ENCODE data around the gene OGDH. TPM values are rescaled to one million over a fixed set of nuclear protein-coding genes. Genes with fewer than 3 reads are reported as not detected.

OGDH gene
- total and polyA plus RNA-seq, 9 donors, result 24.4 to 84.6 (median 57.7) TPM

DNA sequence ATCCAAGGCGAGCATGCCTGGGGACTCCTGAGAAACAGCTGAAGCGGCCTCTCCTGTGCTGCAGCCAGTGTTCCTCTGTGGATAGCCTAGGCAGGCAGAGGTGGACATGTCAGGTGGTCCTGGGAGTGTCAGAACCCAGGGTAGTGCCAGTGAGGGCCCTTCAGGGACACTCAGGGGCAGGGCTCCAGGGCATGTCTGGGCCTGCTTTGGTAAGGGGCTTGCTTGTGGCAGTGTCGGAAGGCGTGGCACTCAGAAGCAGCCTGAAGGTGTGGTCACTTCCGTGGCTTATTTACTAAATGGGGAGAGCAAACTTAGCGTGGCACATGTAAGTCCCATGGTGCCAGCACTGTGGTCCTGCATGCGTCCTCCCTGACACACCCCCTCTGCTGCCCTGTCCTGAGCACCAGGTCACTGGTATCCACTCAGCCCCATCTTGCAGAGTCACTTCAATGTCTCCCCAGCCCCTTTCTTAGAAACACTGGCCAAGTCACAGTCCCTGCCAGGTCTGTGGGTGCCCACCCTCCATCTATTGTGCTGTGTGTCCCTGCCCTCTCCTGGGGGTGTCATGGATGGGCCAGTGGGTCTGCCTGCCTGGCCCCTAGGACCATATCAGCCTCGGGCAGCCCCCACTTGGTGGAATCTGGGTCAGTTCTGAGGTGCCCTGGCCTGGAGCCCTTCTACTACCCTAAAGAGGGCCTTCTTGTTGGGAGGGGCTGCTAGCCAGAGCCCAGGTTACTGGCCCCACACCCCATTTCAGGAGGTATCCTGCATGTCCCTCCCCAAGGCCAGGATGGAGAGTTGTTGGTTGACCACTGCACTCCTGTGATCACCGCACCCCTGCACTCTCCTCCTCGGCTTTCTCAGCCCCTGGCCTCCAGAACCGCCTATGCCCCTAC lies 148.6 kb downstream of the OGDH start:
- H3K4me1 ChIP-seq (ENCODE audit: insufficient read depth), result peaks cover 12% of the 10 kb centered on the region
- H3K9me3 ChIP-seq, result no peaks in the 10 kb centered on the region
- no peak overlapping the region for H3K4me3 ChIP-seq
- WGBS, 3 donors, result 88 to 92% (median 91%) methylated on average over 11 of the region's 11 CpGs
- intact Hi-C loops (cut with DNase I), result loop anchor here in 1 of 4 donors (10.0 kb wide), 1 partner anchor 170 kb away; the partner anchor contains the start of gene TMED4
- DNase-seq, result no peak
- TF ChIP-seq, protein P1, sequence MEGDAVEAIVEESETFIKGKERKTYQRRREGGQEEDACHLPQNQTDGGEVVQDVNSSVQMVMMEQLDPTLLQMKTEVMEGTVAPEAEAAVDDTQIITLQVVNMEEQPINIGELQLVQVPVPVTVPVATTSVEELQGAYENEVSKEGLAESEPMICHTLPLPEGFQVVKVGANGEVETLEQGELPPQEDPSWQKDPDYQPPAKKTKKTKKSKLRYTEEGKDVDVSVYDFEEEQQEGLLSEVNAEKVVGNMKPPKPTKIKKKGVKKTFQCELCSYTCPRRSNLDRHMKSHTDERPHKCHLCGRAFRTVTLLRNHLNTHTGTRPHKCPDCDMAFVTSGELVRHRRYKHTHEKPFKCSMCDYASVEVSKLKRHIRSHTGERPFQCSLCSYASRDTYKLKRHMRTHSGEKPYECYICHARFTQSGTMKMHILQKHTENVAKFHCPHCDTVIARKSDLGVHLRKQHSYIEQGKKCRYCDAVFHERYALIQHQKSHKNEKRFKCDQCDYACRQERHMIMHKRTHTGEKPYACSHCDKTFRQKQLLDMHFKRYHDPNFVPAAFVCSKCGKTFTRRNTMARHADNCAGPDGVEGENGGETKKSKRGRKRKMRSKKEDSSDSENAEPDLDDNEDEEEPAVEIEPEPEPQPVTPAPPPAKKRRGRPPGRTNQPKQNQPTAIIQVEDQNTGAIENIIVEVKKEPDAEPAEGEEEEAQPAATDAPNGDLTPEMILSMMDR (IDR thresholded peaks at IDR 0.05), result no peak
- TF ChIP-seq POLR2A (IDR thresholded peaks at IDR 0.05) (no peak), EP300 (IDR thresholded peaks at IDR 0.05) (no peak)
- no peaks in the 10 kb centered on the region for H3K36me3 ChIP-seq
- H3K27me3 ChIP-seq, result no peaks in the 10 kb centered on the region
- H3K27ac ChIP-seq, result no peak overlapping the region

DNA sequence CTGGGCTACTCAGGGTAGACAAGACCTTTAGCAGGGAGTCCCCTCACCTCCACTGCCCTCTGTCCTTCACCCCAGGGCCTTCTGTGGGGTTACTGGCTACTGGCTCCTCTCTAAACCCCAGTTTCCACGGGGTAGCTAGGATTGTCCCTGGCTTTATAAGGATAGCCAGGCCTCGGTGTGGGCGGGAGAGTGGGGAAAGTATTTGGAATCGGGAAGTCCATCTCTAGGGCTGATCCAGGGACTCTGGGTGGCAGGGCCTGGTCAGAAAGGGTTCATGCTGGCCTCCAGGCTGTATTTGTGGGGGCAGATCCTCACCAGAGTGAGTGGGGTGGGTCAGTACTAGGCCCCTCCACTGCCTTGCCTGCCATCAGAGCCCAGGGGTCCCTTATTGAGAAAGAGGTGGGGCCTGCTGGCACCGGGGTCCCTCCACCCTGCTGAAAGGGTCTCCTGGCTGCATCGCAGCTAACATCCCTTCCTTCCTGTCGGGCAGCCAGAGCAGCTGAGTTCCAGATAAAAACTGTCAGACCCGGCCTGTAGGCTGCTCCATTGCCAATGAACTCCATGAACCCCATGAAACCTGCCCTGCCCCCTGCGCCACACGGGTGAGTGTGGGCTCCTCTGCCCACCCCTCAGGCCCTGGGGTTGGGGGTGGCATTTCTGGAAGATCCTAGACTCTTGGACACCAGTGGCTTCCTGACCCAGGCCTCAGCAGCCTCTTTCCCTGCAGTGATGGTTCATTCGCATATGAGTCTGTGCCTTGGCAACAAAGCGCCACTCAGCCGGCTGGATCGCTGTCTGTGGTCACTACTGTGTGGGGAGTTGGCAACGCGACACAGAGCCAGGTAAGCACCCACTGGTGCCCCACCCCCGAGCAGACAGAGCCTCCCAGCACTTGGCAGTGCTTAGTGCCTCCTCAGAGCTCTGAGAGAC lies 149.5 kb downstream of the OGDH start:
- no peak overlapping the region for H3K27ac ChIP-seq
- TF ChIP-seq, protein P1 (IDR thresholded peaks at IDR 0.05), result no peak
- no peak for TF ChIP-seq POLR2A (IDR thresholded peaks at IDR 0.05)
- TF ChIP-seq EP300 (IDR thresholded peaks at IDR 0.05), result no peak
- H3K4me1 ChIP-seq (ENCODE audit: insufficient read depth), result peaks cover 6% of the 10 kb centered on the region
- no peaks in the 10 kb centered on the region for H3K27me3 ChIP-seq
- no peak overlapping the region for H3K4me3 ChIP-seq
- no peaks in the 10 kb centered on the region for H3K9me3 ChIP-seq
- DNase-seq, result peak in 1 of 5 donors; percentile 40
- intact Hi-C loops (cut with DNase I), result loop anchor here in 1 of 4 donors (10.0 kb wide), 1 partner anchor 171 kb away; the partner anchor contains the start of gene TMED4
- no peaks in the 10 kb centered on the region for H3K36me3 ChIP-seq
- 53 to 61% (median 53%) methylated on average over 17 of the region's 17 CpGs for WGBS, 3 donors

GRCh38 chr7:44756904-44757303 lies 150.5 kb downstream of the OGDH start:
- no peak overlapping the region for H3K27ac ChIP-seq
- 78 to 88% (median 79%) methylated on average over 12 of the region's 12 CpGs for WGBS, 3 donors
- no peak for TF ChIP-seq EP300 (IDR thresholded peaks at IDR 0.05)
- TF ChIP-seq, protein P1 (IDR thresholded peaks at IDR 0.05), result no peak
- TF ChIP-seq POLR2A (IDR thresholded peaks at IDR 0.05), result no peak
- no peak overlapping the region for H3K4me3 ChIP-seq
- DNase-seq, result no peak
- H3K4me1 ChIP-seq (ENCODE audit: insufficient read depth), result peaks cover 6% of the 10 kb centered on the region
- intact Hi-C loops (cut with DNase I), result loop anchor here in 1 of 4 donors (10.0 kb wide), 1 partner anchor 172 kb away; the partner anchor contains the start of gene TMED4
- no peaks in the 10 kb centered on the region for H3K27me3 ChIP-seq
- no peaks in the 10 kb centered on the region for H3K9me3 ChIP-seq
- H3K36me3 ChIP-seq, result no peaks in the 10 kb centered on the region

DNA sequence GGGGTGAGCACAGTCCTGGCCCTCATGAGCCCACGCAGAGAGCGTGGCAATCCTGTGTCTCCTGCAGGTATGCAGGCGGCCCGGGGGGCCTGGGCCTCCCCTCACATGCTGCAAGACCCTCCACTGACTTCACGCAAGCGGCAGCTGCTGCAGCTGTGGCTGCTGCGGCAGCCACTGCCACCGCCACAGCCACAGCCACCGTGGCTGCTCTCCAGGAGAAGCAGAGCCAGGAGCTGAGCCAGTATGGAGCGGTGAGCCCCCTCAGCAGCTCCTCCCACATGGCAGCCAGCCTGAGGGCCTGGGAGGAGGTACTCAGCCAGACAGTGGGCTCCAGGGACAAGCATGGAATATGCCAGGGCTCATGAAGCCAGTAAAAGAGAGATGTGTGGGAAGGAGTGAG lies 150.9 kb downstream of the OGDH start:
- no peaks in the 10 kb centered on the region for H3K36me3 ChIP-seq
- intact Hi-C loops (cut with DNase I), result loop anchor here in 1 of 4 donors (10.0 kb wide), 1 partner anchor 173 kb away; the partner anchor contains the start of gene TMED4
- no peaks in the 10 kb centered on the region for H3K27me3 ChIP-seq
- TF ChIP-seq, protein P1 (IDR thresholded peaks at IDR 0.05), result no peak
- TF ChIP-seq EP300 (IDR thresholded peaks at IDR 0.05), result no peak
- peaks cover 8% of the 10 kb centered on the region for H3K4me1 ChIP-seq (ENCODE audit: insufficient read depth)
- WGBS, 3 donors, result 42 to 51% (median 47%) methylated on average over 10 of the region's 10 CpGs
- no peak overlapping the region for H3K4me3 ChIP-seq
- H3K27ac ChIP-seq, result no peak overlapping the region
- H3K9me3 ChIP-seq, result no peaks in the 10 kb centered on the region
- peak in 2 of 5 donors; percentile 68 to 77 for DNase-seq

All from ovary (tissue), 9 donors.